EH (cell line): ENCODE results near the gene ETV7.
"Not testable (repeated sequence)": the region's sequence is repeated elsewhere in the genome, so short reads cannot be mapped to it uniquely, and the experiment has no call there.

Experiments used
- DNase-seq: peaks from one replicate; pipeline ENCODE4 v3.0.0-alpha.2; 2015; ENCODE audit warnings: low read depth

ETV7 gene

DNA sequence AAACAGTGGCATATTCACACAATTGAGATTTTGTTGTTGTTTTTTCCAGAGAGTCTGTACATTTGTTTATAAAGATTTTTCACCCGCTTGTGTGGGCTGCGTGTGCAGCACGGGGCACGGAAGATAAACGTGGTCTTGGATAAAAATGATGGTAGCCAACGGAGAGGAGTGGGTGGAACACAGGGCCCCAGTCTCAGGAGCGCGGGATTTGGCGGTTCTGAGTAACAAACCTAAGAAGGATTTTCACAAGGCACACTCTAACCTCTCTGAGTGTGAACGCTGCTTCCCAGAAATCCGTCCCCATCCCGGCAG is 47.2 kb downstream of the ETV7 start:
- DNase-seq, result no peak

DNA sequence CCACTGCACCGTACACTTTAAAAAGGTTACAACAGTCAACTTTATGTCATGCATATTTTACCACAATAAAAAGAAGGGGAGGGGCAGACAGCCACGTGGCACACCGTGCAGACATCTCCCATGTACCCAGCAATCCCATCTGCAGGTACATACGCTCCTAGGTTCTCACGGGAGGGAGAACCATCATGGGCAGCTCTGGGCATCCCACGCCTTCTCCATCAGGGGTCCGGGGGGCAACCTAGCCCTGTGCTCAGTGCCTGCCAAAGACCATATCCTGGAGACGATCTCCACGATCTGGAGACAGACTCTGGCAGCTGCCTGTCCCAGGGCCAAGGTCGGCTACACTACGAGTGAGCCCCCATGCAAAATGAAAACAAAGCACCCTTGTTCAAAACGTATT is 48.3 kb downstream of the ETV7 start:
- no peak for DNase-seq

GRCh38 chr6:36338223-36338622 is 49.2 kb downstream of the ETV7 start:
- DNase-seq, result not testable (repeated sequence)

- DNase-seq, result no peak
These were observed 49.7 kb downstream of the ETV7 start for GRCh38 chr6:36337814-36338213.

DNA sequence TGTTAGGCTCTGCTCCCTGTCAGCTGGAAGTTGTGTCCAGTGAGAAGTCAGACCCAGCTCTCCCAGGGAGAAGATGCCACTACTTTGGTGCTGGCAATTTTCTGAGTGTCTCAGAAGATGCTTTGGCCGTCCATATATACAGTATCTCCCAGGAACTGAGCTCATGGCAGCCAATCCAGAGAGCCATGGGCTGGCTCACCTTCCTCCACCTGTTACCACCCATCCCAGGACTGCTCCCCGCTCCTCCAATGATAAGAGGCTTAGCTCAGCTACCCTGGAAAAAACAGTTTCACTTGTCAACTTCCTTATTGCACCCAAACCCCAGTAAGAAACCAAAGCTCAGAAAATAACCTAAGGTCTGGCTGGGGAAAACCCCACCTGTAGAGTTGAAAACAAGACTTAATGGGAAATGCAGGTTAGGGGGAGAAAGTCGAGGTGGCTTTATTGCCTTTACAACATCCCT is 50.7 kb downstream of the ETV7 start, which contains the start of gene BNIP5:
BNIP5 (minus strand) TSS at position 110 of the 463 bp plus-strand sequence. CDS start 6,198 bp downstream, outside the sequence.
- DNase-seq, result no peak

- no peak for DNase-seq
These were observed 51.2 kb downstream of the ETV7 start for GRCh38 chr6:36336208-36336710.

- no peak for DNase-seq
These were observed 51.8 kb downstream of the ETV7 start for GRCh38 chr6:36335465-36336207.

GRCh38 chr6:36334832-36335459 is 52.5 kb downstream of the ETV7 start:
- no peak for DNase-seq

DNA sequence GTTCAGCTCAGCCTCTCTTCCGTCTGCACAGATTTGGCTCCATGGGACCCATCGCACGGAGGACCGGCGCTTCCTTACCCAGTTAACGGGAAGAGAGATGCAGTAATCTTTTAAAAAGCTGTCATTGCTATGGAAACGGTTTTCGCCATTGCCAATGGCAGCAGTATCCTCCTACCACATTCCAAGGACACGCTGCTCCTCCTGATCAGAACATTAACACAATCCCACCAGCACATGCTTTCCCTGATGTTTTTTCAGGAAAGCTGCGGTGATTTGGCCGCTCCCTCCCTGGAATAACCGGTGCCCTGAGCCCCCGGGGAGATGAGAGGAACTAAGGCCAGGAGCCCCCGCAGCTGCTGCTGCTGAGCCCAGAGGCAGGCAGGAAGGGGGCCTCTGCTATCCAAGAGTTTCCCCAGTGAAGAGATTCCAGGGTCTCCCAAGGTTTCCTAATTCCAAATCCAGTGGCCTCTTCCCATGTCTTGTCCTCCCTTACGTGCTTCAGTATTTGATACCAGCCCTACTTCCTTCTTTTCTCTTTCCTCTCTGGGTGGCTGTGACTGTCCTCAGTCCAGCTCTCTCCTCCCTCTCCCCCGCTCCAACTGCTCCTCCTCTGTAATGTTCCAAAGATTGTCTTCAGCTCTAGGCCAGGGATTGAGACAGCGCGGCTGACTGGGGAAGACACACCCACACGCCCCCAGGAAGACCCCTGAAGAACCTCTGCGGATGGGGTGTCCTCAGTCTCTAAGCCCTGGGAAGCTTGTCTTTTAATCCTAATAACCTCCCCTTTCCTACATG is 53.3 kb downstream of the ETV7 start:
- peak; percentile 43 for DNase-seq

DNA sequence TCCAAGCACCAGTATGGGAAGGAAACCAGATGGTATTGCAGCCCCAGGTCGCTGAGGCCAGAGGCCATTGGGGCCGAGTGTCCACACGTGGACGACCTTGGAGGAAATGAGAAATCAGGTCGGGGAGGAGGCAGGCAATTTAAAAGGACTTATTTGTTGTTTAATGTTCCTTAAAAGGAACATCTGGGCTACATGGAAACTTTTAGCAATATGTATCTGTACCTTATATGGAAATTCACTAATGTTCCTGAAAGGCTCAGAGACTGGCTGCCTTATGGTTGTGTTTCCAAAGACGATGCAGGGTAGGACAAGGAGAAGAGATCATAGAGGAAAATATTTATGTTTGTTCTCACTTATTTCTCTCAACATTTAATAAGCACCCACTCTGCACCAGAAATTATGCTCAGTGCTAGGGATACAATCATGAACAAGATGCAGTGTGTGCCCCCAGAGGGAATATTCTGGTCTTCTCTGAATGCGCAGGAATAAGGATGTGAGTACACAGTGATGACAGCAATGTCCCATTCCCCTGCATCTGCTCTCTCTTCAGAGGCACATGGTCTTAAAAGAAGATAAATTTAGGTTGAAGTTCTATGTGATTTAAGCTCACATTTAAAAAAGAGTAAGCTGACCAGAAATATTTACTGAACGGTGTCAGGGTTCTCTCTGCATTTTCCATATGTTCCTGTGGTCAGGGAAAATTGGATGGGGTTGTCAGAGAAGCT is 54.1 kb downstream of the ETV7 start:
- no peak for DNase-seq

- no peak for DNase-seq
These were observed 56.1 kb downstream of the ETV7 start for GRCh38 chr6:36331381-36331780.

DNA sequence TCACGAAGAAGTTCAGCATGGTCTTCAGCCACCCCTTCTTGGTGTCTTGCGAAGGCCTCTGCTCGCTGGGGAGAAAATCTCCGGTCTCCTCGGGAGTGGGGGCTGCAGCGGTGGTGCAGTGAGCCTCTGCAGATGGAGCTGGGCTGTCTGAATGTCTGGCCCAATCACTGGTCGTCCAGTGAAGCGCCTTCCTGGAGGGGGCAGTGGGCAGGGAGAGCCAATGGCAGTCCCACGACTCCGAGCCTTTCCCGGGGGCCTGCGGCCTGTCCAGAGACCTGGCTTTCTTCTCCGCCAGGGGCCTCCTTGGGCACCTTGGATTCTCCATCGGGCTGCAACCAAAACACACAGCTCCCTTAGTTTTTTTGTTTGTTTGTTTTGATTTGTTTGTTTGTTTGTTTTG is 57.1 kb downstream of the ETV7 start:
- no peak for DNase-seq

- DNase-seq, result no peak
These were observed 57.6 kb downstream of the ETV7 start for GRCh38 chr6:36329798-36330291.

- DNase-seq, result no peak
These were observed 58.9 kb downstream of the ETV7 start for GRCh38 chr6:36328600-36328999.

DNA sequence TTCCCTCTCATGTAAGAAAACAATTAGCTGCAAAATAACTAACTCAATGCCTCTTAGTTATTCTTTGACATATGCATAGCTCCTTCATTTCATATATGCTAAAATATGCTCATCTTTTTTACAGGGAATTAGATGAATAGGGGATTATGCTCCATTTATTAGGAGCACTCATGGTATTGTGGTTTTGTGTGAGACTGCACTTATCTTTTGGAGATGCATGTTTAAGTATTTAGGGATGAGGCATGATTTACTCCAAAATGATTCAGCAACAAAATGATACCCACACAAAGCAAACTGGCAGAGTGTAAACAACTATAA is 59.6 kb downstream of the ETV7 start:
- no peak for DNase-seq

- DNase-seq, result no peak
These were observed 60.1 kb downstream of the ETV7 start for GRCh38 chr6:36327226-36327918.

- peak; percentile 30 for DNase-seq
These were observed 61.0 kb downstream of the ETV7 start for GRCh38 chr6:36326356-36326995.

DNA sequence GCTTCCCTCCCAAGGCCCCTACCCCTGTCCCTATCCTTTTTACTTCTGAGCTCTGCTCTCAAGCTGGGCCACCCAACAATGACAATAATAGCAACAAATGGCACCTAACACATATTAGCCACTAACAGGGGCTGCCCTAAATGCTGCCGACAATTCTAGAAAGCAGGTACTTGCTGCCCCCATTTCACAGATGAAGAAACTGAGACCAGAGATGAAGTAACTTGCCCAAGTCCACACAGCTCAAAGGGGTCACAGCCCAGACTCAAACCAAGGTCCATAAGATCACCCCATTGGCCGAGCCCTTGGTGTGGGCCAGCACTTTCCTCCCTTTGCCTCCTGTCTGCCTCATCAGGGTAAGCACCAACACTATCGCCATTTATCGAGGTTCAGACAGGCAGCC is 62.8 kb downstream of the ETV7 start:
- no peak for DNase-seq

GRCh38 chr6:36324191-36324590 is 63.3 kb downstream of the ETV7 start:
- no peak for DNase-seq

DNA sequence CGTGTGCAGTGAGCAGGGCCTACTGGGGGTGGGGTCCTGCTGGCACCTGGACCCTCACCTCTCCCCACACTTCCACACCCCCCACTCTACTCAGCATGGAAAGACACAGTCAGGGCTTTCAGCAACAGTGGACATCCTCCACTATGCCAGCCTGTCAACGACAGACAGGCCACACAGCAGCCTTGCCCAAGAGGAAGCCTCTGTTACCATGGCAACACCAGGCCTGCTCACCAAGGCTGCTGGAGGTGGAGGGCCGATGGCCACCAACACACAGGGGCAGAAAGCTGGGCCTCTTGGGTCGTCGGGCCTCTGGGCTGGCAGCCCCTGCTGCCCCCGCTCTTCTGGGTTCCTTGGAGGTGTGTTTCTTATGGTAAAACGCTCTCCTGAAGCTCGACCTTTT is 64.4 kb downstream of the ETV7 start:
- DNase-seq, result peak; percentile 38

GRCh38 chr6:36322591-36322990 is 64.9 kb downstream of the ETV7 start:
- DNase-seq, result no peak
